ENCODE data around the gene PIM1.

The PIM1 gene

DNA sequence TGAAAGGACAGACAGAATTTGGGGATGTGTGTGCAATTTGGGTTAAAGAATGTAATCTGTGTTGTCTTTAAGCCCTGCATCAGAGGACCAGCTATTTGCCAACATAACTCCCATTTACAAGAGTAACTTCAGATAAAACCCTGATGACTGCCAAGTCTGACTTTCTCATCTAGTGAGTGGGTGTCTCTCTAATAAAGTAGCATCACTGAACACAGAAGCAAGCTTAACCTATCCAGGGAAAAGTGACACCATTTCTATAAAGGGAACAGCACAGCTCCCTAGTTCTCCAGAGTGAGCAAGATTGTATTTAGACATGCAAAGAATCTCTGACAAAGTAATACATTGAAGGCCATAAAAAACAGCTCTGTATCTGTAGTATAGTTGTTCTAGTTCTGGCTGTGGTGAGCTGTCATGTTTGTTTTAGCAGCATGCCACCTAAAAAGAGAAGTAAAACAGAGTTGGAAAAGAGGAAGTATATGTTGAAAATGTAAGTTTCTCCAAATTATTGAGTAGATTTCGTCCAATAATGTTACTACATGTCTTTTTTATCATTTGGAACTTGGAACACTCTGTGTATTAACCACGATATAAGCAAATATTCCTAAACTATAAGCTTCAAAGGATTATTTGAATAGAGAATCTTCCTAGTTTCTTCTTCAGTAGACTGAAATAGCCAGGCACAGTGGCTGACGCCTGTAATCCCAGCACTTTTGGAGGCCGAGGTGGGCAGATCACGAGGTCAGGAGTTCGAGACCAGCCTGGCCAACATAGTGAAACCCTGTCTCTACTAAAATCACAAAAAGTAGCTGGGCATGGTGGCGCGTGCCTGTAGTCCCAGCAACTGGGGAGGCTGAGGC is 8.8 kb upstream of the PIM1 start:
- Histone ChIP-seq H3F3A (ENCODE audit: low read depth) (no peaks in the 10 kb centered on the region), H3K79me2 (ENCODE audit: insufficient read depth, low read length) (no peaks in the 10 kb centered on the region), H3K9ac (ENCODE audit: low read depth, low read length, poor library complexity, severe bottlenecking) (no peak overlapping the region), H3K27me3 (ENCODE audit: insufficient read depth, low read length, poor library complexity, severe bottlenecking) (no peaks in the 10 kb centered on the region), H2AFZ (ENCODE audit: low read length) (0 out of 2 replicates have a peak overlapping the region, but pooled peaks have one; percentile 16), H3K4me3 (ENCODE audit: low read length, poor library complexity, severe bottlenecking) (no peak overlapping the region), H3K9me2 (replicated peaks; ENCODE audit: low read depth, low read length) (no peaks in the 10 kb centered on the region), H3K4me1 (ENCODE audit: insufficient read depth, low read length, poor library complexity, severe bottlenecking) (peaks cover 15% of the 10 kb centered on the region), H3K36me3 (ENCODE audit: insufficient read depth, low read length) (no peaks in the 10 kb centered on the region), H3K9me3 (ENCODE audit: insufficient read depth, low read depth, low read length) (no peaks in the 10 kb centered on the region), H4K20me1 (ENCODE audit: insufficient read depth, low read length, poor library complexity, severe bottlenecking) (no peaks in the 10 kb centered on the region), H3K4me2 (ENCODE audit: low read depth, low read length, poor library complexity, severe bottlenecking) (no peak overlapping the region)
- TF ChIP-seq, protein P1, sequence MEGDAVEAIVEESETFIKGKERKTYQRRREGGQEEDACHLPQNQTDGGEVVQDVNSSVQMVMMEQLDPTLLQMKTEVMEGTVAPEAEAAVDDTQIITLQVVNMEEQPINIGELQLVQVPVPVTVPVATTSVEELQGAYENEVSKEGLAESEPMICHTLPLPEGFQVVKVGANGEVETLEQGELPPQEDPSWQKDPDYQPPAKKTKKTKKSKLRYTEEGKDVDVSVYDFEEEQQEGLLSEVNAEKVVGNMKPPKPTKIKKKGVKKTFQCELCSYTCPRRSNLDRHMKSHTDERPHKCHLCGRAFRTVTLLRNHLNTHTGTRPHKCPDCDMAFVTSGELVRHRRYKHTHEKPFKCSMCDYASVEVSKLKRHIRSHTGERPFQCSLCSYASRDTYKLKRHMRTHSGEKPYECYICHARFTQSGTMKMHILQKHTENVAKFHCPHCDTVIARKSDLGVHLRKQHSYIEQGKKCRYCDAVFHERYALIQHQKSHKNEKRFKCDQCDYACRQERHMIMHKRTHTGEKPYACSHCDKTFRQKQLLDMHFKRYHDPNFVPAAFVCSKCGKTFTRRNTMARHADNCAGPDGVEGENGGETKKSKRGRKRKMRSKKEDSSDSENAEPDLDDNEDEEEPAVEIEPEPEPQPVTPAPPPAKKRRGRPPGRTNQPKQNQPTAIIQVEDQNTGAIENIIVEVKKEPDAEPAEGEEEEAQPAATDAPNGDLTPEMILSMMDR (conservative IDR thresholded peaks at IDR 0.05; ENCODE audit: low read length): no peak
- no peak for TF ChIP-seq EZH2phosphoT487 (IDR thresholded peaks at IDR 0.05; ENCODE audit: borderline replicate concordance)

DNA sequence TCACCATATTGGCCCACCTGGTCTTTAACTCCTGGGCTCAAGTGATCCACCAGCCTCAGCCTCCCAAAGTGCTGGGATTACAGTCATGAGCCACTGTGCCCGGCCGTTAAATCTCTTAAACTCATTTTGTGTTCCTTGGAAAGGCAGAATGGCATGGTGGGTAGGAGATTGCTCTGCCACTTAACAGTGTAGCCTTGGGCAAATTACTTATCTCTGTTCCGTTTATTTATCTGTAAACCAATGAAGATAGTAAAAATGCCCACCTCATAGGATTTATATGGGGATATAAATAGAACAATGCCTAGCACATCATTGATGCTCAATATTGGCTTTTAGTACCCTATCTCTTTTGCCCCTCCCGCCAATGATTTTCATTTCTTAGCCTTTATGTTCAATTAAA is 7.2 kb upstream of the PIM1 start:
- H3F3A ChIP-seq (ENCODE audit: low read depth): 0 out of 2 replicates have a peak, but pooled peaks cover 2% of the 10 kb centered on the region
- no peak overlapping the region; the same call in 1 of the 2 replicates for H2AFZ ChIP-seq (ENCODE audit: low read length)

DNA sequence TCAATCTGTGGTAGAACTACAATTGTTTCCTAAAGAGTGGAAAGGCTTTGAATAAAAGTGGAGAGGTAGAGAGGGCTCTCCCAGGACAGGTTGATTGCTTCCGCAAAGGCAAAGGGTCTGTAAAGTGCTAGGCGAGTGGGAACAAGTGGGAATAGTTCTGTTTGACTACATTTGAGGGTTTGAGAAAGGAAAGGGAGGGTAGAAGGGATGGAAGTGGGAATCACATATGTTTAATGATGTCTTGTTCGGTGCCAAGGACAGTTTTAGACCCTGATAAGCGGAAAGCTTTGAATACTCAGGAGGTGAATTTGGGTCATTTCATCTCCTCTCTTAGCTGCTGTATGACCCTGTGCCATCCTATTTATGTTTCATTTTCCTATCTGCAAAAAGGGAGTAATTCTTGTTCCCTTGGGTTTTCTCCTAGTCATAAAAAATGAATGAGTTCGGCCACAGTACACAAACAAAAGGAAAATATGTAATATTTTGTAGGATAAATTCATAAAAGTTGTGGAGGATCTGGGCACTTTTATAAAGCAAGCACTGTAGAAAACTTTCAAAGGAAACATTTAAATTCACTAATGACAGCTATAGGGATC is 1.7 kb upstream of the PIM1 start:
- no peak overlapping the region for H2AFZ ChIP-seq (ENCODE audit: low read length)
- no peak for TF ChIP-seq EZH2phosphoT487 (IDR thresholded peaks at IDR 0.05; ENCODE audit: borderline replicate concordance)
- TF ChIP-seq, protein P1 (conservative IDR thresholded peaks at IDR 0.05; ENCODE audit: low read length): no peak
- no peaks in the 10 kb centered on the region for H3K27me3 ChIP-seq (ENCODE audit: insufficient read depth, low read length, poor library complexity, severe bottlenecking)
- no peaks in the 10 kb centered on the region for H3K9me3 ChIP-seq (ENCODE audit: insufficient read depth, low read depth, low read length)
- H3K4me2 ChIP-seq (ENCODE audit: low read depth, low read length, poor library complexity, severe bottlenecking): peak overlapping the region; percentile 89
- peaks cover 5% of the 10 kb centered on the region; the same call in 1 of the 2 replicates for H3K36me3 ChIP-seq (ENCODE audit: insufficient read depth, low read length)
- peak overlapping the region; percentile 99 for H3K9ac ChIP-seq (ENCODE audit: low read depth, low read length, poor library complexity, severe bottlenecking)
- peaks cover 22% of the 10 kb centered on the region for H3K4me1 ChIP-seq (ENCODE audit: insufficient read depth, low read length, poor library complexity, severe bottlenecking)
- H4K20me1 ChIP-seq (ENCODE audit: insufficient read depth, low read length, poor library complexity, severe bottlenecking): peaks cover 10% of the 10 kb centered on the region
- H3K4me3 ChIP-seq (ENCODE audit: low read length, poor library complexity, severe bottlenecking): peak overlapping the region; percentile 92
- peaks cover 28% of the 10 kb centered on the region for H3K79me2 ChIP-seq (ENCODE audit: insufficient read depth, low read length)
- no peaks in the 10 kb centered on the region for H3K9me2 ChIP-seq (replicated peaks; ENCODE audit: low read depth, low read length)
- peaks cover 5% of the 10 kb centered on the region; the same call in 1 of the 2 replicates for H3F3A ChIP-seq (ENCODE audit: low read depth)

More for the DNA sequence above, 7.2 kb upstream of the PIM1 start:
- Histone ChIP-seq H4K20me1 (ENCODE audit: insufficient read depth, low read length, poor library complexity, severe bottlenecking) (no peaks in the 10 kb centered on the region), H3K4me1 (ENCODE audit: insufficient read depth, low read length, poor library complexity, severe bottlenecking) (peaks cover 15% of the 10 kb centered on the region), H3K9me2 (replicated peaks; ENCODE audit: low read depth, low read length) (no peaks in the 10 kb centered on the region), H3K9ac (ENCODE audit: low read depth, low read length, poor library complexity, severe bottlenecking) (peak overlapping the region; percentile 26), H3K27me3 (ENCODE audit: insufficient read depth, low read length, poor library complexity, severe bottlenecking) (no peaks in the 10 kb centered on the region), H3K36me3 (ENCODE audit: insufficient read depth, low read length) (no peaks in the 10 kb centered on the region), H3K4me3 (ENCODE audit: low read length, poor library complexity, severe bottlenecking) (no peak overlapping the region), H3K4me2 (ENCODE audit: low read depth, low read length, poor library complexity, severe bottlenecking) (peak overlapping the region; percentile 47), H3K79me2 (ENCODE audit: insufficient read depth, low read length) (no peaks in the 10 kb centered on the region), H3K9me3 (ENCODE audit: insufficient read depth, low read depth, low read length) (no peaks in the 10 kb centered on the region)
- TF ChIP-seq EZH2phosphoT487 (IDR thresholded peaks at IDR 0.05; ENCODE audit: borderline replicate concordance): no peak
- TF ChIP-seq, protein P1 (conservative IDR thresholded peaks at IDR 0.05; ENCODE audit: low read length): no peak

Data from Loucy (cell line).